ENCODE results near the gene PLAGL2. TPM values are rescaled to one million over a fixed set of nuclear protein-coding genes. Genes with fewer than 3 reads are reported as not detected.

Gene PLAGL2
- total and polyA plus RNA-seq, 2 of the 8 experiments (the other 6 are each of a cell fraction or from before 2014, with no cell fraction given), result 20.6 to 25.4 TPM

DNA sequence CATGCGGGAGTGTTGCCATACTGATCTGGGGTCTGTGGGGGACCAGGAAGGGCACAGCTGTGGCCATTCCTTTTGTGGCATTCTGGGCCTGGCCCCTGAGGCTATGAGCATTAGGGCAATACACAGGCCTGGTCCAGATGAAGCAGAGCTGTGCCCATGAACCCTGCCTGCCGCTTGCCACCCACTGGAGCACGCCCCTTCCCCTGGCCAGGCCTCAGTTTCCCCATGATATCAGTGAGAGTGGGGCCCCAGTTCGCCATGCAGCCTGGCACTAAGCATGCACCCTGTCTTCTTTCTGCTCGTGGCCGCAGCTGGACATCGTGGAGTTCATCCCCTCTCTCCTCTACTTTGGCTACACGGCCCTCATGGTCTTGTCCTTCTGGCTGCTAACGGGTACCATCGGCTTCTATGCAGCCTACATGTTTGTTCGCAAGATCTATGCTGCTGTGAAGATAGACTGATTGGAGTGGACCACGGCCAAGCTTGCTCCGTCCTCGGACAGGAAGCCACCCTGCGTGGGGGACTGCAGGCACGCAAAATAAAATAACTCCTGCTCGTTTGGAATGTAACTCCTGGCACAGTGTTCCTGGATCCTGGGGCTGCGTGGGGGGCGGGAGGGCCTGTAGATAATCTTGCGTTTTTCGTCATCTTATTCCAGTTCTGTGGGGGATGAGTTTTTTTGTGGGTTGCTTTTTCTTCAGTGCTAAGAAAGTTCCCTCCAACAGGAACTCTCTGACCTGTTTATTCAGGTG, 42.4 kb downstream of the PLAGL2 start:
- H3K36me3 ChIP-seq (ENCODE audit: control insufficient read depth in 2 of 4, insufficient read depth in 4 of 4, low read length in 3 of 4), result peaks cover 17 to 37% (median 33%) of the 10 kb centered on the region in 4 experiments
- 93% methylated on average over 21 of the region's 21 CpGs; no CpG with 5 or more reads in 1 of the 2 experiments for WGBS, 2 experiments (ENCODE audit: extremely low coverage in 1 of 2, insufficient coverage in 1 of 2, insufficient read length in 1 of 2, insufficient replicate concordance in 2 of 2, low coverage in 1 of 2, low lambda C conversion rate in 2 of 2, missing lambda C conversion rate in 1 of 2)
- no peak for DNase-seq (ENCODE audit: low read depth in 1 of 2, low spot score in 2 of 2)
- TF ChIP-seq BRCA1 (IDR thresholded peaks at IDR 0.05; ENCODE audit: low read depth, low read length), result no peak
- TF ChIP-seq CBX5 (IDR thresholded peaks at IDR 0.05; ENCODE audit: low read depth, low read length), result no peak
- no peak for TF ChIP-seq HDAC2 (IDR thresholded peaks at IDR 0.05; ENCODE audit: borderline replicate concordance in 1 of 2, low read depth in 2 of 2, low read length in 2 of 2)

More for the DNA sequence above, 42.4 kb downstream of the PLAGL2 start:
- H3K27ac ChIP-seq (ENCODE audit: low read depth, low read length), result no peak overlapping the region
- no peak overlapping the region for H4K5ac ChIP-seq (ENCODE audit: insufficient read length, low read depth, low read length)
- no peak overlapping the region for H3K56ac ChIP-seq (replicated peaks; ENCODE audit: insufficient read length, low read depth, low read length)
- peaks cover 0 to 7% (median 3%) of the 10 kb centered on the region in 4 experiments; a peak in 3 of 7 replicates for H3K4me1 ChIP-seq (replicated peaks in 1 of 4; ENCODE audit: control insufficient read depth in 3 of 4, insufficient read depth in 4 of 4, low read length in 3 of 4)
- H3K9ac ChIP-seq (replicated peaks in 1 of 4; ENCODE audit: extremely low read depth in 1 of 4, low read depth in 3 of 4, low read length in 3 of 4), result no peak overlapping the region
- peaks cover 3 to 4% of the 10 kb centered on the region in 2 experiments for H4K20me1 ChIP-seq (replicated peaks in 1 of 2; ENCODE audit: control insufficient read depth in 1 of 2, insufficient read depth in 2 of 2, low read length in 2 of 2)
- no peak overlapping the region for H3K4me3 ChIP-seq (ENCODE audit: extremely low read depth in 1 of 4, insufficient read depth in 2 of 4, low read depth in 3 of 4, low read length in 4 of 4)
- POLR2A ChIA-PET (ENCODE audit: partially characterized antibody), result no interaction called here
- no peaks in the 10 kb centered on the region for H3K79me2 ChIP-seq (ENCODE audit: control insufficient read depth in 1 of 2, insufficient read depth in 2 of 2, low read length in 2 of 2)
- H3K27me3 ChIP-seq (replicated peaks in 1 of 4; ENCODE audit: control insufficient read depth in 3 of 4, extremely low read depth in 1 of 4, insufficient read depth in 3 of 4, low read length in 3 of 4), result no peaks in the 10 kb centered on the region
- H2BK12ac ChIP-seq (ENCODE audit: low read depth, low read length), result no peak overlapping the region
- no peak overlapping the region for H3K4ac ChIP-seq (replicated peaks; ENCODE audit: insufficient read length, low read depth, low read length)
- H3K14ac ChIP-seq (ENCODE audit: insufficient read length), result no peak overlapping the region
- no peaks in the 10 kb centered on the region for H3K23me2 ChIP-seq (ENCODE audit: low read depth, low read length)
- no peak overlapping the region for H3K23ac ChIP-seq (ENCODE audit: insufficient read length)
- no peak overlapping the region for H2BK5ac ChIP-seq (ENCODE audit: low read depth, low read length)
- no peak overlapping the region for H4K91ac ChIP-seq (replicated peaks; ENCODE audit: insufficient read length, low read length)
- no peak overlapping the region for H2AK5ac ChIP-seq (ENCODE audit: low read depth, low read length)
- no peak for FAIRE-seq
- no peak overlapping the region for H2AFZ ChIP-seq (ENCODE audit: low read length)
- H2BK20ac ChIP-seq (ENCODE audit: low read length), result no peak overlapping the region
- H3K18ac ChIP-seq (ENCODE audit: extremely low read depth, low read length), result no peak overlapping the region
- CTCF ChIA-PET (ENCODE audit: partially characterized antibody), result interaction anchor here (0.5 kb wide), 1 partner anchor 433 kb away, joined by 3 read pairs; no protein-coding TSS in a partner anchor
- no peak overlapping the region for H2BK120ac ChIP-seq (replicated peaks; ENCODE audit: low read depth, low read length)
- no peak overlapping the region for H2BK15ac ChIP-seq (ENCODE audit: low read length)
- no peak overlapping the region for H3K4me2 ChIP-seq (ENCODE audit: insufficient read depth in 1 of 2, low read depth in 2 of 2, low read length in 2 of 2)
- no peak overlapping the region for H4K8ac ChIP-seq (ENCODE audit: extremely low read depth, insufficient read depth, low read length)
- no peaks in the 10 kb centered on the region for H3K79me1 ChIP-seq (ENCODE audit: low read depth, low read length)
- no peaks in the 10 kb centered on the region for H3K9me3 ChIP-seq (ENCODE audit: insufficient read depth in 2 of 2, low read depth in 1 of 2, low read length in 1 of 2)

Data from H1 (cell line).